CD4-positive, alpha-beta T cell treated with Interleukin-17A for 4 hours (primary cell): Measurements from ENCODE around the gene TAS2R30.
"Not testable (repeated sequence)": the region's sequence is repeated elsewhere in the genome, so short reads cannot be mapped to it uniquely, and the experiment has no call there.

ENCODE experiments used
- DNase-seq: peaks from one replicate; pipeline ENCODE4 v3.0.0-alpha.2; 2020; ENCODE audit warnings: mixed read lengths

The TAS2R30 gene

GRCh38 chr12:11111213-11111612, 23.2 kb downstream of the TAS2R30 start:
- DNase-seq, result not testable (repeated sequence)

GRCh38 chr12:11108862-11109261, 25.6 kb downstream of the TAS2R30 start:
- no peak for DNase-seq

GRCh38 chr12:11107719-11108118, 26.7 kb downstream of the TAS2R30 start:
- no peak for DNase-seq

GRCh38 chr12:11106288-11106687, 28.2 kb downstream of the TAS2R30 start:
- no peak for DNase-seq

- no peak for DNase-seq
Measured at GRCh38 chr12:11105546-11105945, 28.9 kb downstream of the TAS2R30 start.

- DNase-seq, result not testable (repeated sequence)
Measured at GRCh38 chr12:11094910-11095309, 39.5 kb downstream of the TAS2R30 start.

- DNase-seq, result no peak
Measured at GRCh38 chr12:11092128-11092527, 42.3 kb downstream of the TAS2R30 start, which contains the start of gene TAS2R43. TSS of gene TAS2R43 (minus strand) at chr12:11092313. CDS start at chr12:11092229, 84 bp downstream.

- no peak for DNase-seq
Measured at GRCh38 chr12:11089246-11089645, 45.2 kb downstream of the TAS2R30 start.

- DNase-seq, result no peak
Measured at GRCh38 chr12:11085419-11085818, 49.0 kb downstream of the TAS2R30 start.
